A673 (cell line): ENCODE measurements around the gene SYS1.

ENCODE experiments used
- CTCF ChIP-seq: fragments of 300-800, 200-600 bp; sonication (generic); conservative IDR thresholded peaks from 2 replicates; pipeline ENCODE4 v1.5.1; 2017; ENCODE audit warnings: low read depth, mild to moderate bottlenecking, antibody characterized with exemption, low read length, moderate library complexity, mixed read lengths
- EZH2 ChIP-seq: fragments of 200-600 bp; sonication (generic); IDR thresholded peaks from 2 replicates; pipeline ENCODE4 v1.6.1; 2017; ENCODE audit warnings: borderline replicate concordance, low read depth, mild to moderate bottlenecking, mixed read lengths, antibody characterized with exemption, low read length; ENCODE audit not compliant: poor library complexity, severe bottlenecking

GRCh38 chr20:45390931-45391330, 28.0 kb downstream of the SYS1 start:
- TF ChIP-seq CTCF, result no peak
- no peak for TF ChIP-seq EZH2
